ENCODE results near the gene DIABLO.
A peak's percentile ranks its signal among the peaks of the same experiment; 100 is the strongest.
"Not testable (repeated sequence)": the region's sequence is repeated elsewhere in the genome, so short reads cannot be mapped to it uniquely, and the experiment has no call there.

DIABLO gene

GRCh38 chr12:122203301-122204166 is 22.3 kb downstream of the DIABLO start, which contains the start of gene B3GNT4:
TSS of gene B3GNT4 (plus strand) at chr12:122203709. CDS start at chr12:122204619, 910 bp downstream.
- DNase-seq: peak; percentile 50 to 65 (median 52)
- Histone ChIP-seq H3K9me3 (ENCODE audit: control insufficient read depth, low read length) (no peaks in the 10 kb centered on the region), H3K36me3 (ENCODE audit: control insufficient read depth, insufficient read depth, low read length) (peaks cover 6% of the 10 kb centered on the region), H3K4me1 (ENCODE audit: control insufficient read depth, insufficient read depth, low read length, poor library complexity, severe bottlenecking) (peaks cover 10% of the 10 kb centered on the region), H3K27me3 (replicated peaks; ENCODE audit: control insufficient read depth, insufficient read depth, low read length, poor library complexity, severe bottlenecking) (no peaks in the 10 kb centered on the region), H3K27ac (ENCODE audit: insufficient read depth, low read length, poor library complexity, severe bottlenecking) (no peak within 1 kb of the TSS), H3K4me3 (ENCODE audit: insufficient read depth, low read depth, low read length, poor library complexity, severe bottlenecking) (peak within 1 kb of the TSS; percentile 61)

DNA sequence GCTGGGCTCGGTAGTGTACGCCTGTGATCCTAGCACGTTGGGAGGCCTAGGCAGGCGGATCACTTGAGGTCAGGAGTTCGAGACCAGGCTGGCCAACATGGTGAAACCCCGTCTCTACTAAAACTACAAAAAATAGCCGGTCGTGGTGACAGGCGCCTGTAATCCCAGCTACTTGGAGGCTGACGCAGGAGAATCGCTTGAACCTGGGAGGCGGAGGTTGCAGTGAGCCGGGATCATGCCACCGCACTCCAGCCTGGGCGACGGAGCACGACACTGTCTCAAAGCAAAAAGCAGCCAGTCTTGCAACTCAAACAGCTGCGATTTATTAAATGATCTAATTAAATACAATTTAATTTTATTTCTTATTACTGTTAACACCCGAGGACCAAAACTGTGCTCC is 23.0 kb downstream of the DIABLO start:
- H3K27me3 ChIP-seq (replicated peaks; ENCODE audit: control insufficient read depth, insufficient read depth, low read length, poor library complexity, severe bottlenecking); DNase-seq; H3K4me1 ChIP-seq (ENCODE audit: control insufficient read depth, insufficient read depth, low read length, poor library complexity, severe bottlenecking); H3K9me3 ChIP-seq (ENCODE audit: control insufficient read depth, low read length); H3K36me3 ChIP-seq (ENCODE audit: control insufficient read depth, insufficient read depth, low read length); H3K27ac ChIP-seq (ENCODE audit: insufficient read depth, low read length, poor library complexity, severe bottlenecking): not testable (repeated sequence)
- peak overlapping the region; percentile 61 for H3K4me3 ChIP-seq (ENCODE audit: insufficient read depth, low read depth, low read length, poor library complexity, severe bottlenecking)

GRCh38 chr12:122202017-122202416 is 23.8 kb downstream of the DIABLO start:
- Histone ChIP-seq H3K27me3 (replicated peaks; ENCODE audit: control insufficient read depth, insufficient read depth, low read length, poor library complexity, severe bottlenecking) (no peaks in the 10 kb centered on the region), H3K36me3 (ENCODE audit: control insufficient read depth, insufficient read depth, low read length) (no peaks in the 10 kb centered on the region), H3K4me1 (ENCODE audit: control insufficient read depth, insufficient read depth, low read length, poor library complexity, severe bottlenecking) (peaks cover 10% of the 10 kb centered on the region), H3K27ac (ENCODE audit: insufficient read depth, low read length, poor library complexity, severe bottlenecking) (no peak overlapping the region), H3K4me3 (ENCODE audit: insufficient read depth, low read depth, low read length, poor library complexity, severe bottlenecking) (no peak overlapping the region), H3K9me3 (ENCODE audit: control insufficient read depth, low read length) (no peaks in the 10 kb centered on the region)
- no peak for DNase-seq

- Histone ChIP-seq H3K9me3 (ENCODE audit: control insufficient read depth, low read length) (no peaks in the 10 kb centered on the region), H3K36me3 (ENCODE audit: control insufficient read depth, insufficient read depth, low read length) (no peaks in the 10 kb centered on the region), H3K27me3 (replicated peaks; ENCODE audit: control insufficient read depth, insufficient read depth, low read length, poor library complexity, severe bottlenecking) (no peaks in the 10 kb centered on the region), H3K4me3 (ENCODE audit: insufficient read depth, low read depth, low read length, poor library complexity, severe bottlenecking) (no peak overlapping the region), H3K27ac (ENCODE audit: insufficient read depth, low read length, poor library complexity, severe bottlenecking) (no peak overlapping the region), H3K4me1 (ENCODE audit: control insufficient read depth, insufficient read depth, low read length, poor library complexity, severe bottlenecking) (peaks cover 10% of the 10 kb centered on the region)
- no peak for DNase-seq
Observed at GRCh38 chr12:122201381-122201780, 24.5 kb downstream of the DIABLO start.

DNA sequence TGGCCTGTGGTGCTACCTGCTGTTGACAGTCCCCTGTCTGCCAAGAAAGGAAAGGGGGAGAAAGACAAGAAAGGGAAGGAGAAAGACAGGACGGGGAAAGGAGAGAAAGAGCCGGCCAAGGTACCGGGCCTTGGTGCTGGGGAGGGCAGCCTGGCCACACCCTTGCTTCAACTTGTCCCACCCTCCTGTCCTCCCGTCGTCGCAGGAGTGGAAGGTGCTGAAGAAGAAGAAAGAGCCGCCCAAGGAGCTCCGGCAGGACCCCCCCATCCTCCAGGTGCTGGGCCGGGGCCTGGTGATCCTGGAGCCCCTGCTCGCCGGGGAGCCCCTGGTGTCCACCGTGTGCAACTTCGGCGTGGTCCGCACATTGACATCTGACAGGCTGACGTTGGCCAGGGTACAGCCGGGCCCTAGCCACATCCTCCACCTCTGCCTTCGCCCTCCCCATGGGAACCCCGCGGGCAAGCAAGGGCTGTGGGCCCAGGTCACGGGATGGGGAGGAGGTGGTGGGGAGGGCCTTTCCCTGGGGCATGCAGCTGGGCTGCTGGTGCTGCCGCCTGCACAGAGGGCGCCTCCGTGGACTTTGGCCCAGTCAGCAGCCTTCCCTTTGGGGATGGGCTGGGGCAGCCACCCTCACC is 25.2 kb downstream of the DIABLO start:
- peaks cover 10% of the 10 kb centered on the region for H3K4me1 ChIP-seq (ENCODE audit: control insufficient read depth, insufficient read depth, low read length, poor library complexity, severe bottlenecking)
- H3K9me3 ChIP-seq (ENCODE audit: control insufficient read depth, low read length): no peaks in the 10 kb centered on the region
- no peaks in the 10 kb centered on the region for H3K27me3 ChIP-seq (replicated peaks; ENCODE audit: control insufficient read depth, insufficient read depth, low read length, poor library complexity, severe bottlenecking)
- H3K27ac ChIP-seq (ENCODE audit: insufficient read depth, low read length, poor library complexity, severe bottlenecking): no peak overlapping the region
- no peak overlapping the region for H3K4me3 ChIP-seq (ENCODE audit: insufficient read depth, low read depth, low read length, poor library complexity, severe bottlenecking)
- no peak for DNase-seq
- no peaks in the 10 kb centered on the region for H3K36me3 ChIP-seq (ENCODE audit: control insufficient read depth, insufficient read depth, low read length)

DNA sequence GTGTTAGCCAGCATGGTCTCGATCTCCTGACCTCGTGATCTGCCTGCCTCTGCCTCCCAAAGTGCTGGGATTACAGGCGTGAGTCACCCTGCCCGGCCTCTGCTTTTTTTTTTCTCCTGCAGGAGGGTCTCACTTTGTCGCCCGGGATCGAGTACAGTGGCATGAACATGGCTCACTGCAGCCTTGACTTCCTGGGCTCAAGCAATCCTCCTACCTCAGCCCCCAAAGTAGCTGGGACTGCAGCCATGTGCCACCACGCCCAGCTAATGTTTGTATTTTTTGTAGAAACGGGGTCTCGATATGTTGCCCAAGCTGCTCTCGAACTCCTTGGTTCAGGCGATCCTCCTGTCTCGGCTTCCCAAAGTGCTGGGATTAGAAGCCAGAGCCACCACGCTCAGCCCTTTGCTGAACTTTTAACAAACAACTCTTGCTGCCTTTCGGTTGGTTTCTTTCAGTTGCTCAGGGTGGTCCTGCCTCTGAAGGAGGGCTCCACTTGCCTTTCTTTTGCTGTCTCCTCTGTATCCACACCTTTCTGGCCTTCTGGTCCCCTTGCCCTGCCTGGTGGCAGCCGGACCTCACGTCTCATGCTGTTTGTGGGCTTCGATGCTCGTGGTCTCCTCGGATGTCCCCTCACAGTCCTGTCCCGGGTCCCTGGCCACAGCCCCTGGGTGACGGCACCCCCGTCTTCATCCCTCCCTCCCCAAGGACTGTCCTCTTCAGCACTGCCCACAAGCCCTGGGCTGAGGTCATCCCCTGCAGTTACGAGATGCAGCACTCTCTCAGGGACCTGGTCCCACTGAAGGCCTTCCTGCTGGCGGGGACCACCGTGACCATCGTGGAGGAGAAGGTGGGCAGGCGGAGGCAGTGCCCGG is 26.1 kb downstream of the DIABLO start:
- Histone ChIP-seq H3K27me3 (replicated peaks; ENCODE audit: control insufficient read depth, insufficient read depth, low read length, poor library complexity, severe bottlenecking) (no peaks in the 10 kb centered on the region), H3K4me3 (ENCODE audit: insufficient read depth, low read depth, low read length, poor library complexity, severe bottlenecking) (no peak overlapping the region), H3K27ac (ENCODE audit: insufficient read depth, low read length, poor library complexity, severe bottlenecking) (no peak overlapping the region), H3K9me3 (ENCODE audit: control insufficient read depth, low read length) (no peaks in the 10 kb centered on the region), H3K36me3 (ENCODE audit: control insufficient read depth, insufficient read depth, low read length) (no peaks in the 10 kb centered on the region), H3K4me1 (ENCODE audit: control insufficient read depth, insufficient read depth, low read length, poor library complexity, severe bottlenecking) (peaks cover 10% of the 10 kb centered on the region)
- no peak for DNase-seq

- Histone ChIP-seq H3K4me3 (ENCODE audit: insufficient read depth, low read depth, low read length, poor library complexity, severe bottlenecking) (no peak overlapping the region), H3K27me3 (replicated peaks; ENCODE audit: control insufficient read depth, insufficient read depth, low read length, poor library complexity, severe bottlenecking) (no peaks in the 10 kb centered on the region), H3K27ac (ENCODE audit: insufficient read depth, low read length, poor library complexity, severe bottlenecking) (no peak overlapping the region), H3K4me1 (ENCODE audit: control insufficient read depth, insufficient read depth, low read length, poor library complexity, severe bottlenecking) (peaks cover under 1% of the 10 kb centered on the region), H3K36me3 (ENCODE audit: control insufficient read depth, insufficient read depth, low read length) (no peaks in the 10 kb centered on the region), H3K9me3 (ENCODE audit: control insufficient read depth, low read length) (no peaks in the 10 kb centered on the region)
- no peak for DNase-seq
Observed at GRCh38 chr12:122197612-122197966, 28.3 kb downstream of the DIABLO start.

DNA sequence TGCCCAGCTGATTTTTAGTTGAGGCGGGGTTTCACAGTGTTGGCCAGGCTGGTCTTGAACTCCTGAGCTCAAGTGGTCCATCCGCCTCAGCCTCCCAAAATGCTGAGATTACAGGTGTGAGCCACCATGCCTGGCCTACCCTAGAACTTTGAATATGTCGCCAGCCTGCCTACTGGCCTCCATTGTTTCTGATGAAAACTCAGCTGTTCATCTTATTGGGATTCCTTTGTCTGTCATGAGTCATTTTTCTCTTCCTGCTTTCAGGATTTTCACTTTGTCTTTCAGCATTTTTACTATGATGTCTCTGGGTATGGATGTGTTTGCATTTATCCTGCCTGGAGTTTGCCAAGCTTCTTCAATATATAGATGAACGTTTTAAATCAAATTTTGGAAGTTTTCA is 30.4 kb downstream of the DIABLO start:
- H3K4me1 ChIP-seq (ENCODE audit: control insufficient read depth, insufficient read depth, low read length, poor library complexity, severe bottlenecking): no peaks in the 10 kb centered on the region
- no peaks in the 10 kb centered on the region for H3K9me3 ChIP-seq (ENCODE audit: control insufficient read depth, low read length)
- no peak overlapping the region for H3K27ac ChIP-seq (ENCODE audit: insufficient read depth, low read length, poor library complexity, severe bottlenecking)
- no peak overlapping the region for H3K4me3 ChIP-seq (ENCODE audit: insufficient read depth, low read depth, low read length, poor library complexity, severe bottlenecking)
- no peak for DNase-seq
- no peaks in the 10 kb centered on the region for H3K27me3 ChIP-seq (replicated peaks; ENCODE audit: control insufficient read depth, insufficient read depth, low read length, poor library complexity, severe bottlenecking)
- no peaks in the 10 kb centered on the region for H3K36me3 ChIP-seq (ENCODE audit: control insufficient read depth, insufficient read depth, low read length)

DNA sequence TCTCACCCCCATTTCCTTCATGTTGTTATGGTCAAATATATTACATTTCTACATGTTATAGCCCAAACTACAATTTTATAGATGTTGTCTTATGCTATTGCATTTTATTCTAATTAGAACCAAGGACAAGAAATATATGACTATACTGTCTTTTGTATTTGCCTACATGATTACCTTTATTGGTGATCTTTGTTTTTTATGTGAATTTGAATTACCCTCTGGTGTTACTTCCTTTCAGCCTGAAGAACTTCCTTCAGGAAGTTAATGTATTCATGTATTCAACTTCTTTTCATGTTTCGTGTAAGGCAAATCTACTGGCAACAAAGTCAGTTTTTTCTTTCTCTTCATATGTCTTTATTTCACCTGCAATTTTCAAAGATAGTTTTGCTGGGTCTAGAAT is 31.0 kb downstream of the DIABLO start:
- DNase-seq: no peak
- Histone ChIP-seq H3K36me3 (ENCODE audit: control insufficient read depth, insufficient read depth, low read length) (no peaks in the 10 kb centered on the region), H3K27ac (ENCODE audit: insufficient read depth, low read length, poor library complexity, severe bottlenecking) (no peak overlapping the region), H3K27me3 (replicated peaks; ENCODE audit: control insufficient read depth, insufficient read depth, low read length, poor library complexity, severe bottlenecking) (no peaks in the 10 kb centered on the region), H3K4me3 (ENCODE audit: insufficient read depth, low read depth, low read length, poor library complexity, severe bottlenecking) (no peak overlapping the region), H3K4me1 (ENCODE audit: control insufficient read depth, insufficient read depth, low read length, poor library complexity, severe bottlenecking) (no peaks in the 10 kb centered on the region), H3K9me3 (ENCODE audit: control insufficient read depth, low read length) (no peaks in the 10 kb centered on the region)

Data from effector memory CD4-positive, alpha-beta T cell (primary cell).